ENCODE measurements around the gene RNF149.
"Not testable (repeated sequence)": the region's sequence is repeated elsewhere in the genome, so short reads cannot be mapped to it uniquely, and the experiment has no call there.

Gene RNF149

DNA sequence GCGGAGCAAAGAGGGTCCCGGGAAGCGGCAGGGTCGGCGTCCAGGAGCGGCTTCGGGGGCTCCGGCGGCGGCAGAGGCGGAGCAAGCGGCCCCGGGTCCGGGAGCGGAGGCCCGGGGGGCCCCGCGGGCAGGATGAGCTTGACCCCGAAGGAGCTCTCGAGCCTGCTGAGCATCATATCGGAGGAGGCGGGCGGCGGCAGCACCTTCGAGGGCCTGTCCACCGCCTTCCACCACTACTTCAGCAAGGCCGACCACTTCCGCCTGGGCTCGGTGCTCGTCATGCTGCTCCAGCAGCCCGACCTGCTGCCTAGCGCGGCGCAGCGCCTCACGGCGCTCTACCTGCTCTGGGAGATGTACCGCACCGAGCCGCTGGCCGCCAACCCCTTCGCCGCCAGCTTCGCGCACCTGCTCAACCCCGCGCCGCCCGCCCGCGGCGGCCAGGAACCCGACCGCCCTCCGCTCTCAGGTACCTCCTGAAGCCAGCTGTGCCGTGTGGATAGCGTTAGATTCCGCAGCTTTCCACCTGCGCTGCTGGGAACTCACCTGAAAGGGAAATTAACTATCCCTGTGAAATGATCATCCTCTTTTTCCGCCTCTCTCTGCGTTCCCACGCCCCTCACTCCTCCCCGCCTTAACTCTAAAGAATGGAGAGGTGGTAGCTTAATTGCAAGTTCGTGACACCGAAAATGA lies 55.3 kb downstream of the RNF149 start:
- DNase-seq = no peak

GRCh38 chr2:101252408-101253012 lies 56.0 kb downstream of the RNF149 start, which contains the start of gene CNOT11:
TSS of gene CNOT11 (plus strand) at chr2:101252886. CDS start at chr2:101252965, 79 bp downstream.
- DNase-seq = peak; percentile 88

DNA sequence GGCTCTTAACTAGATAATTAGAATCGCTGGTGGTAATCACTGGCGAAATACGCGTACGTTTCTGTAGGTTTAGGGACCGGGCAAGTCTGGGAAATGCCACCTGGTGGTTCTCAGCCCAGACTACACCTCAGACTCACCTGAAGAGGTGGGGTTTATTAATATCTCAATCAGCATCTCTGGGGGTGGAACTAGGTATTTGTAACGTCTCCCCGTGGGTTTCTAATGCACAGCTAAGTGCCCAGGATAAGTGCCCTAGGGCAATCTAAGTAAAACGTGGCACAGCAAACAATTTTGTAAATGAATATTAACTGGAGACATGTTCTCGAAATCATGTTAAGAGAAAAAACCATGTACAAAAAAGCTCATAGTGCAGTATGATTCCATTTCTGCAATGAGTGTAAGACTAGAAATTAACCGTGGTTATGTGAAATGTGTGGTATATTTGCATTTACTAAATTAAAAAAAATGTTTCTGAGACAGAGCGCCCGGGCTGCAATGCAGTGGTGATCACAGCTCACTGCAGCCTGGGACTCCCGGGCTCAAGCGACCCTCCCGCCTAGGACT lies 56.6 kb downstream of the RNF149 start:
- DNase-seq = peak; percentile 29

GRCh38 chr2:101251246-101251781 lies 57.2 kb downstream of the RNF149 start:
- DNase-seq = not testable (repeated sequence)

- DNase-seq = no peak
Measured at GRCh38 chr2:101249826-101250225, 58.7 kb downstream of the RNF149 start.

DNA sequence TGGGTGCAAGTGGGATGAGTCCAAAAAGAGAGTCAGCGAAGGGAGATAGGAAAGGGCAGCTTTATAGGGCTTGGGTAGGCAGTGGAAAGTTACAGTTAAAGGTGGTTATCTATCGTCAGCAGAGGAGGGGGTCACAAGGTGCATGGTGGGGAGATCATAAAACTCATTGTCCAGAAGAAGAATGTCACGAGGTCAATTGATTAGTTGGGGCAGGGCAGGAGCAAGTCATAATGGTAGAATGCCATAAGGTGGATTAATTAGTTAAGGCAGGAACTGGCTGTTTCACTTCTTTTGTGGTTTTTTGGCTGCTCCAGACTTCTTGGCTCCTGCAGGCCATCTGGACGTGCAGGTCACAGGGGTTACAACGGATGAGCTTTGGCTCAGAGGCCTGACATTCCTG lies 59.7 kb downstream of the RNF149 start:
- DNase-seq = not testable (repeated sequence)

DNA sequence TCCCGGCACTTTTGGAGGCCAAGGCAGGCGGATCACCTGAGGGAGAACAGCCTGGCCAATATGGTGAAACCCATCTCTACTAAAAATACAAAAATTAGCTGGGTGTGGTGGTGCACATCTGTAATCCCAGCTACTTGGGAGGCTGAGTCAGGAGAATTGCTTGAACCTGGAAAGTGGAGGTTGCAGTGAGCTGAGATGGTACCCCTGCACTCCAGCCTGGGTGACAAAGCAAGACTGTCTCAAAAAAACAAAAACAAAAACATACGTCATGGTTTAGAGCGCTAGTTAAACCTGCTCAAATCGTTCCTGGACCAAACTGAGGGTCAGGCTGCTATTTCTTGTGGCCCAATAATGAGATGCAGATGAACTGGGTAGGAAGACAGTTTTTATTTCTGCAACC lies 63.0 kb downstream of the RNF149 start:
- not testable (repeated sequence) for DNase-seq

GRCh38 chr2:101244899-101245298 lies 63.6 kb downstream of the RNF149 start:
- not testable (repeated sequence) for DNase-seq

- not testable (repeated sequence) for DNase-seq
Measured at GRCh38 chr2:101244373-101244772, 64.1 kb downstream of the RNF149 start.

GRCh38 chr2:101241158-101241557 lies 67.3 kb downstream of the RNF149 start:
- DNase-seq = no peak

DNA sequence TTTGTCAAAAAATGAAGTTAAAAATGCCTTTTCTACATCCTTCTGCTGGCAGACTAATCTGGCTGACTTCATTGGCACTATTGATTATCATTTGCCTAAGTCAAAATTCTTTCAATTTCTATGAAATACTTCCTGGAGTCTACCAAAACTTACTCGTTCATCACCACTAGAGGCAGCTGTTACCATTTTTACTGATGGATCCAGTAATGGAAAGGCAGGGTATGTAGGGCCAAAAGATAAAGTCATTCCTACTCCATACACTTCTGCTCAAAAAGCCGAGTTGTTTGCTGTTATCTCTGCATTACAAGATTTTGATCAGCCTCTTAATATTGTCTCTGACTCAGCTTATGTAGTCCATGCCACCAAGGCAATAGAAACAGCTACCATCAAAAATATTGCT lies 67.8 kb downstream of the RNF149 start:
- DNase-seq = not testable (repeated sequence)

DNA sequence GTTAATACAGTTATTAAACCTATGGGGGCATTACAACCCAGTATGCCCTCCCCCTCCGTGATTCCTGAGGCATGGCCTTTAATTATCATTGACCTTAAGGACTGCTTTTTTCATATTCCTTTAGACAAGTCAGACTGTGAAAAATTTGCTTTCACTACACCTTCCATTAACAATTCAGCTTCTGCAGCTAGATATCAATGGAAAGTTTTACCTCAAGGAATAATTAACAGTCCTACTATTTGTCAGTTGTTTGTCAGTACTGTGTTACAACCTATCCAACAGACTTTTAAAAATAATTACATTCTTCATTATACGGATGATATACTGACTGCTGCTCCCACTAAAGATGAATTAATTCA lies 68.8 kb downstream of the RNF149 start:
- DNase-seq = not testable (repeated sequence)

DNA sequence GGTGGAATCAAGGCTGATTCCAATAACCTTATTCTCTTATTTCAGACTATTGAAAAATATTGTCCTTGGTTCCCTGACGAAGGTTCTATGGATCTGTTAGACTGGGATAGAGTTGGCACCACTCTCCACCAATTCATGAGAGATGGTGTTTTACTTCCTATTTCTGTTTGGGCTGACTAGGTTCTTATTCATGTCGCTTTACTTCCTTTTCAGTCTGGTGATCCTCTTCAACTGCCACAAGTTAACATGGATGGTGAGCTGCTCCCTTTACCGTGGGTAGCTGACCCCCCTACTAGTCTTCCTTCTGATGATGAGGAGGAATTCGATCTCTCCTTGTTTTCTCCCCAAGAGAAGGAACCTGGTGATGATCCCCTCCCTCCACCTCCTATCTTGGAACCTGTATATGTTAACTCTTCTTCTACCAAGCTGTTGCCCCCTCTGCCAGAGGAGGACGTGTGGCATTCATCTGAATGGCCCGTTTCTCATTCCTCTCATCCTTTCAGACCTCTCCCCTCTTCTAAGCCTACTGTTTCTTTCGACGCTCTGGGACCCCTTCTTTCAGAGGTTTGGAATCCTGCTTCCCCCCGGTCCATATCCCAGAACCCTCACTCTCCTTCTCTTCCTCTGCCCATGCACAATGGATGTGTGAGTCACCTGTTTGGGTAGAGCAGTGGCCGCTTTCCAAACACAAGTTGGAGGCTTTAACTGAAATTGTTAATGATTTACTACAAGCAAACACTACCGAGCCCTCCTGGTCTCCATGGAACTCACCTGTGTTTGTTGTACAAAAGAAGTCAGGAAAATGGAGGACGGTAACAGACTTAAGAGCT lies 69.4 kb downstream of the RNF149 start:
- DNase-seq = no peak

DNA sequence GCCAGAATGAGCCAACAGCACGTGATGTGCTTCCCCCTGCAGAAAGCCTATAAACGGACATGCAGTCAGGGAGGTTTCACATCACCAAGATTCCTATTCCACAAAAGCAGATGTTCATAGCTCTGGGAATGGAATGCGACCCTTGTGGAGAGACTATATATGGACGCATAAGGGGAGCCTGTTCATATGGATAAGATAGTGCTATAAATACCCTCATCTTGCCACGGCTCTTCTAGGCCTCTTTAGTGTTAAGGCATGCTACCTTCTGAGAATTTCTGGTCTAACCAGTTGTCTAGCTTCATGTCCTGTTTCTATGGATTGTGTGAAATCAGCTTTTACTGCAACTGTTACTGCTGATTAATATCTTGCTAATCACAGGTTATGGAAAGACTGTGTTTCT lies 70.6 kb downstream of the RNF149 start:
- DNase-seq = not testable (repeated sequence)

GRCh38 chr2:101235956-101236355 lies 72.5 kb downstream of the RNF149 start:
- DNase-seq = not testable (repeated sequence)

GRCh38 chr2:101234169-101234938 lies 74.1 kb downstream of the RNF149 start:
- DNase-seq = no peak

- no peak for DNase-seq
Measured at GRCh38 chr2:101232770-101233169, 75.7 kb downstream of the RNF149 start.

DNA sequence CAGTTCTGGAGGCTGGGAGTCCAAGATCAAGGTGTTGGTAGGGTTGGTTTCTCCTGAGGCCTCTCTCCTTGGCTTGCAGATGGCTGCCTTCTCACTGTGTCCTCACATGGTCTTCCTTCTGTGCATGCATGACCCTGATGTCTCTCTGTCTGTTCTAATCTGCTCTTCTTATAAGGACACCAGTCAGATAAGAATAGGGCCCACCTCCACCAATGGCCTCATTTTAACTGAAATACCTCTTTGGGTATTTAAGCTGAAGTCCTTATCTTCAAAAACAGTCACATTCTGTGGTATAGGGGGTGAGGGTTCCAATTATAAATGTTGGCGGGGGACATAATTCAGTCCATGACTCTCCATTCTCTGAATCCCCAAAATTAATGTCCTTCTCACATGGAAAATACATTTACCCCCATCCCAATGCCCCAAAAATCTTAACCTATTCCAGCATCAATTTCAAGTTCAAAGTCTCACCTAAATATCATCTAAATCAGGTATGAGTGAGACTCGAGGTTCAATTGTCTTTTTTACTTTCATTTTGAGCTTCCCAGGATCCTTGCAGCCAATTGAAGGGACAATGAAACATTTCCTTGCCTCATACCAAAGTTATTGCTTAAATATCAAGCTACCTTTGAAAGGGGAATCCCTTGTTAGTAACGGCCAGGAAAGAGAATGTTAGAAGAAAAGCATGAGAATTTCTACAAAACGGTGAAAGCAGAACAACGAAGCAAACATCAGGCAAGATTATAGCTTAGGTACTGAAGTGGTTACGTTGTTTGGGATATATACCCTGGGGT lies 76.4 kb downstream of the RNF149 start:
- DNase-seq = no peak

DNA sequence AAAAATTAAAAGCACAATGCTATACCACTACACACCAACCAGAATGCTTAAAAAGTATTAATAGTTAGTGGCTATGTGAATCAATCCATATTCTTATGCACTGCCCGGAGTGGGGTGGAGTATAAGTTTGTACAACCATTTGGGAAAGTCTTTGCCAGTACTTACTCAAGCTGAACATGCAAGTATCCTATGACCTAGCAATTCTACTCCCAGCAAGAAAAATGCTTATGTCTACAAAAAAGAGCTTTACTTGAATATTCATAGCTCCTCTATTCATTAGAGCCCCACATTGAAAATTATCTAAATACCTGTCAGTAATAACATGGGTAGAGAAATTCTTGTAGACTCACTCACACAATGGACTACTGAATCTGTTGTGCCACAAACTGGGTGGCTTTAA lies 77.3 kb downstream of the RNF149 start:
- DNase-seq = no peak

GRCh38 chr2:101230541-101231001 lies 77.9 kb downstream of the RNF149 start:
- DNase-seq = no peak

All from NCI-H1417 treated with DMSO at 0.1 percent for 48 hours (cell line).